ENCODE data around the gene KLHDC8A. TPM values are rescaled to one million over a fixed set of nuclear protein-coding genes. Genes with fewer than 3 reads are reported as not detected.
"Not testable (repeated sequence)": the region's sequence is repeated elsewhere in the genome, so short reads cannot be mapped to it uniquely, and the experiment has no call there.

KLHDC8A gene
- total RNA-seq, 1 donor from 2014 or later = not detected

DNA sequence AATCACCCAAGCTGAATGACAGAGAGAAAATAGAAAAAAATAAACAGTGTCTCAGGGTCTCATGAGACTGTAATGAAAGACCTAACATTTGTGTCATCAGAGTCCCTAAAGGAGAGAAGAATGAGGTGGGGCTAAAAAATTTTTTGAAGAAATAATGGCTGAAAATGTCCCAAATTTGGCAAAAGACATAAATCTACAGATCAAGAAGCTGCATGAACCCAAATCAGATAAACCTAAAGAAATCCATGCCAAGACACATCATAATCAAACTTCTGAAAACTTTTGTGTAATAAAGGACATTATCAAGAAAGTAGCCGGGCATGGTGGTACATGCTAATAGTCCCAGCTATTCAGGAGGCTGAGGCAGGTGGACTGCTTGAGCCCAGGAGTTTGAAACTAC, 35.9 kb upstream of the KLHDC8A start:
- H3K4me3 Mint-ChIP-seq (ENCODE audit: unreplicated experiment) = no peak overlapping the region
- H3K27me3 Mint-ChIP-seq (ENCODE audit: unreplicated experiment) = peaks cover 60% of the 10 kb centered on the region
- no peak for DNase-seq (ENCODE audit: extremely low spot score, unreplicated experiment)
- no peak for TF ChIP-seq CTCF (IDR thresholded peaks at IDR 0.05)
- no peaks in the 10 kb centered on the region for H3K4me1 Mint-ChIP-seq (ENCODE audit: unreplicated experiment)
- H3K9me3 Mint-ChIP-seq (ENCODE audit: unreplicated experiment) = no peaks in the 10 kb centered on the region
- no peak overlapping the region for H3K27ac Mint-ChIP-seq (ENCODE audit: unreplicated experiment)
- no peaks in the 10 kb centered on the region for H3K36me3 Mint-ChIP-seq (ENCODE audit: unreplicated experiment)

DNA sequence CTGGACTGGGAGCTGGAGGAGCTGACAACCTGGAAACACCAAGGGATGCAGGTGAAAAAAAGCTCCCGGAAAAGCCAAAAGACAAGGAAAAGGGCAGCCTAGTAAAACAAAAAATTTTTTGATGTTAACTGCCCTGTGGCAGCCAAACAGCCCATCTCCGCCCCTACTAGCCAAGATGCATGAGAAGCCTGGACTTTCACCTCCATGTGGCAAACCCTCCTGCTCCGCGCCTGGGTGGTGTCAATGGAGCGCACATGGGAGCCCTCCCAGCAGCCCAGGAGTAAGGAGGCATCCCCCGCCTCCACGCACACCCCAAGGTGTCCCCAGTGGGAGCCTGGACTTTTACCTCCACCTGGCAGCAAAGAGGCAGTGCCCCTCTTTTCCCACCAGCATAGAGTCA, 34.7 kb upstream of the KLHDC8A start:
- TF ChIP-seq CTCF (IDR thresholded peaks at IDR 0.05) = no peak
- Mint-ChIP-seq H3K4me3 (ENCODE audit: unreplicated experiment) (no peak overlapping the region), H3K4me1 (ENCODE audit: unreplicated experiment) (no peaks in the 10 kb centered on the region), H3K9me3 (ENCODE audit: unreplicated experiment) (no peaks in the 10 kb centered on the region), H3K27ac (ENCODE audit: unreplicated experiment) (no peak overlapping the region), H3K27me3 (ENCODE audit: unreplicated experiment) (peaks cover 47% of the 10 kb centered on the region), H3K36me3 (ENCODE audit: unreplicated experiment) (no peaks in the 10 kb centered on the region)
- no peak for DNase-seq (ENCODE audit: extremely low spot score, unreplicated experiment)

DNA sequence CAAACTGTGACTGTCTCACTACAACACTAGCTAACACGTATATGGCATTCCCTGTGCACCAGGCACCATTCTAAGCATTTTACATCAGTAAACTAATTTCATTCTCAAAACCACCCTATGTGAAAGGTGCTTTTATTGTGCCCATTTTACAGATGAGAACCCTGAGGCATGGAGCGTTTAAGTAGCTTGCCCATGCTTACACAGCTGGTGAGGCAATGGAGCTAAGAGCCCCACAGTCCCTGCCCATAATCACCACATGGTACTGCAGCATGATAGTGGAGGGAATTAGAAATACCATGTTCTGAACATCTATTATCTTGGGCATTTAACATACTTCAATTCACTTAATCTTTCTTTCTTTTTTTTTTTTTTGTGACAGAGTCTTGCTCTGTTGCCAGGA, 31.1 kb upstream of the KLHDC8A start:
- H3K4me3 Mint-ChIP-seq (ENCODE audit: unreplicated experiment) = no peak overlapping the region
- H3K36me3 Mint-ChIP-seq (ENCODE audit: unreplicated experiment) = no peaks in the 10 kb centered on the region
- no peaks in the 10 kb centered on the region for H3K9me3 Mint-ChIP-seq (ENCODE audit: unreplicated experiment)
- TF ChIP-seq CTCF (IDR thresholded peaks at IDR 0.05) = no peak
- H3K27me3 Mint-ChIP-seq (ENCODE audit: unreplicated experiment) = peaks cover 27% of the 10 kb centered on the region
- no peak for DNase-seq (ENCODE audit: extremely low spot score, unreplicated experiment)
- no peak overlapping the region for H3K27ac Mint-ChIP-seq (ENCODE audit: unreplicated experiment)
- H3K4me1 Mint-ChIP-seq (ENCODE audit: unreplicated experiment) = peaks cover 4% of the 10 kb centered on the region

- DNase-seq (ENCODE audit: extremely low spot score, unreplicated experiment); H3K9me3 Mint-ChIP-seq (ENCODE audit: unreplicated experiment); H3K4me3 Mint-ChIP-seq (ENCODE audit: unreplicated experiment); H3K27ac Mint-ChIP-seq (ENCODE audit: unreplicated experiment); H3K4me1 Mint-ChIP-seq (ENCODE audit: unreplicated experiment); H3K36me3 Mint-ChIP-seq (ENCODE audit: unreplicated experiment): not testable (repeated sequence)
- H3K27me3 Mint-ChIP-seq (ENCODE audit: unreplicated experiment) = peaks cover 13% of the 10 kb centered on the region
Observed at GRCh38 chr1:205382990-205383389, 26.3 kb upstream of the KLHDC8A start.

GRCh38 chr1:205382561-205382960, 25.8 kb upstream of the KLHDC8A start:
- no peak for DNase-seq (ENCODE audit: extremely low spot score, unreplicated experiment)
- H3K27me3 Mint-ChIP-seq (ENCODE audit: unreplicated experiment) = peaks cover 14% of the 10 kb centered on the region
- peaks cover 4% of the 10 kb centered on the region for H3K4me1 Mint-ChIP-seq (ENCODE audit: unreplicated experiment)
- H3K9me3 Mint-ChIP-seq (ENCODE audit: unreplicated experiment) = no peaks in the 10 kb centered on the region
- no peak for TF ChIP-seq CTCF (IDR thresholded peaks at IDR 0.05)
- H3K4me3 Mint-ChIP-seq (ENCODE audit: unreplicated experiment) = no peak overlapping the region
- no peaks in the 10 kb centered on the region for H3K36me3 Mint-ChIP-seq (ENCODE audit: unreplicated experiment)
- no peak overlapping the region for H3K27ac Mint-ChIP-seq (ENCODE audit: unreplicated experiment)

GRCh38 chr1:205381305-205381704, 24.6 kb upstream of the KLHDC8A start:
- H3K4me3 Mint-ChIP-seq (ENCODE audit: unreplicated experiment) = no peak overlapping the region
- no peak for DNase-seq (ENCODE audit: extremely low spot score, unreplicated experiment)
- H3K4me1 Mint-ChIP-seq (ENCODE audit: unreplicated experiment) = peaks cover 5% of the 10 kb centered on the region
- H3K9me3 Mint-ChIP-seq (ENCODE audit: unreplicated experiment) = no peaks in the 10 kb centered on the region
- no peak overlapping the region for H3K27ac Mint-ChIP-seq (ENCODE audit: unreplicated experiment)
- no peak for TF ChIP-seq CTCF (IDR thresholded peaks at IDR 0.05)
- peaks cover 17% of the 10 kb centered on the region for H3K27me3 Mint-ChIP-seq (ENCODE audit: unreplicated experiment)
- no peaks in the 10 kb centered on the region for H3K36me3 Mint-ChIP-seq (ENCODE audit: unreplicated experiment)

Data from osteocyte (in vitro differentiated cells).